GM12891 (cell line): ENCODE data around the gene SNAPIN.

Source experiments
- POLR2A ChIP-seq: IDR thresholded peaks from 2 replicates; pipeline ENCODE4 v1.6.1; 2011; ENCODE audit warnings: low read depth, low read length, control low read depth
- POLR2AphosphoS5 ChIP-seq: IDR thresholded peaks from 2 replicates; pipeline ENCODE4 v1.6.1; 2011; ENCODE audit warnings: low read depth, low read length, control low read depth

GRCh38 chr1:153612111-153612754, 46.3 kb upstream of the SNAPIN start:
- TF ChIP-seq POLR2A (no peak), POLR2AphosphoS5 (no peak)
